ENCODE measurements around the gene TMIGD2.
"Not testable (repeated sequence)": the region's sequence is repeated elsewhere in the genome, so short reads cannot be mapped to it uniquely, and the experiment has no call there.

TMIGD2 gene

DNA sequence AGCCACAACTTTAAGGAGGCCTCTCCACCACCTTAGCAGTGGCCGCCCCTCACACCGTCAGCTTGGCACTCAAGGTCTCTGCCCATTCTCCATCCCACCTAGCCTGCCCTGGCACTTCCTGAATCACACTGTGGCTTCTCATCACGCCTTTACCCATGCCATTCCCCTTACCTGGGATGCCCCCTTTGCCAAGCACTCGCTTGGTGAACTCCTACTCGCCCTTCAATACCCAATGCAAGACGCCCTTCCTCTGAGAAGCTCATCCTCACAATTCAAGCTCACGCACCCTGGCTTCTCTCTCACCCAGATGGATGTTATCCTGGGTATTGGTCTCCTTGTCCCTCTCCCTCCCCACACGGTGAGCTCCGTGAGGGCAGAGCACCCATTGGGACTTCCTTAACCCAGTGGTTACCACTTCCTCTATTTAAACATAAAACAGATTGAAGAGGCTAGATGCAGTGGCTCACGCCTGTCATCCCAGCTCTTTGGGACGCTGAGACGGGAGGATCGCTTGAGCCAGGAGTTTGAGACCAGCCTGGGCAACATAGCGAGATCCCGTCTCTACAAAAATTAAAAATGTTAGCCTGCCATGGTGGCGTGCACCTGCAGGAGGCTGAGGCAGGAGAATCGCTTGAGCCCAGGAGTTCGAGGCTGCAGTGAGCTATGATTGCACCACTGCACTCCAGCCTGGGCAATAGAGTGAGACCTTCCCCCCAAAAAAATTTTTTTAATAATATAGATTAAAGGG is 35.8 kb downstream of the TMIGD2 start:
- DNase-seq = no peak

DNA sequence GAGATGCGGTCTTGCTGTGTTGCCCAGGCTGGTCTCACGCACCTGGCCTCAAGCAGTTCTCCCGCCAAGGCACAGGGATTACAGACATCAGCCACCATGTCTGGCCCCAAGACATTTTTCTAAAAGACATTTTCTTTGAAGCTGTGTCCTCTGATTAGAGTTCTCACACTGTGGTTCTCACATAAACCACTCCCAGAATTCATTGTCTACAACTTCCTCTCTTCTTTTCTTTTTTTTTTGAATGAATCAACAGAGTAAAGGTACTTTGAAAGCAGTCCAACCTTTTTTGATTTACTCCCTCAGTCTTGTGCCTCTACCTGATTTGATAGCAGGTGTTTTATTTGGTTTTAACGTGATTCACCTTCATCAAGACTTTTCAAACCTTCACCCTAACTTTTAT is 37.4 kb downstream of the TMIGD2 start:
- no peak for DNase-seq

DNA sequence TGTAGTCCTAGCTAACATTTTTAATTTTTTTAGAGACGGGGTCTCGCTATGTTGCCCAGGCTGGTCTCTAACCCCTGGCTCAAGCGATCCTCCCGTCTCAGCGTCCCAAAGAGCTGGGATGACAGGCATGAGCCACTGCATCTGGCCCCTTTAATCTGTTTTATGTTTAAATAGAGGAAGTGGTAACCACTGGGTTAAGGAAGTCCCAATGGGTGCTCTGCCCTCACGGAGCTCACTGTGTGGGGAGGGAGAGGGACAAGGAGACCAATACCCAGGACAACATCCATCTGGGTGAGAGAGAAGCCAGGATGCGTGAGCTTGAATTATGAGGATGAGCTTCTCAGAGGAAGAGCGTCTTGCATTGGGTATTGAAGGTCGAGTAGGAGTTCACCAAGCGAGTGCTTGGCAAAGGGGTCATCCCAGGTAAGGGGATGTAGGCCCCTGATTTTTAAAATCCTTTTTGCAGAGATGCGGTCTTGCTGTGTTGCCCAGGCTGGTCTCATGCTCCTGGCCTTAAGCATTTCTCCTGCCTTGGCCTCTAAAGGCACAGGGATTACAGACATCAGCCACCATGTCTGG is 41.5 kb downstream of the TMIGD2 start:
- DNase-seq = no peak

DNA sequence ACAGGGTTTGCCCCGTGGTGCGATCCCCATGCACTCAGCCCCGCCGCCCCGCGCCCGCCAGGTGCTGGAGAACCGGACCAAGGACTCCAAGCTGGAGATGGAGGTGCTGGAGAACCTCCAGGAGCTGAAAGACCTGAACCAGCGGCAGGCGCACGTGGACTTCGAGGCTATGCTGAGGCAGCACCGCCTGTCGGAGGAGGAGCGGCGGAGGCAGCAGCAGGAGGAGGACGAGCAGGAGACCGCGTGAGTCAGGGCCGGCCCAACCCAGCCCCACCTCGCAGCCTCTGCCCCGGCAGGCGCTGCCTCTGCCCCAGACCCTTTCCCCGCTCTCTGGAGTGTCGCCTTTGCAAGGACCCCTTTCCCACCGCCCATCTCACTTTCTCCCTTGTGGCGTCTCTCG is 44.0 kb downstream of the TMIGD2 start:
- no peak for DNase-seq

DNA sequence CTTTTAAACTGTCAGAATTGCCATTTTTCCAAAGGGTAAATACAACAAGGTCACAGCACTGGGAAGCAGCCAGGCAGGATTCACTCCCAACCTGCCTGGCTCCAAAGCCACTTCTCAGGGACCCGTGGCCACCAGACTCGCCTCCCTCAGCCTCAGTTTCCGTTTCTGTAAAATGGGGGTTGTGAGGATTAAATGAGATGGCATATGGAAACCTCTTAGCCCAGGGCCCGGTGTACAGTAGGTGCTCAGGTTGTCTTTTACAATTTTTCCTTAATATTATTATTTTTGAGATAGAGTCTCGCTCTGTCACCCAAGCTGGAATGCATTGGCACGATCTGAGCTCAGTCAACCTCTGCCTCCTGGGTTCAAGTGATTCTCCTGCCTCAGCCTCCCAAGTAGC is 45.2 kb downstream of the TMIGD2 start:
- no peak for DNase-seq

DNA sequence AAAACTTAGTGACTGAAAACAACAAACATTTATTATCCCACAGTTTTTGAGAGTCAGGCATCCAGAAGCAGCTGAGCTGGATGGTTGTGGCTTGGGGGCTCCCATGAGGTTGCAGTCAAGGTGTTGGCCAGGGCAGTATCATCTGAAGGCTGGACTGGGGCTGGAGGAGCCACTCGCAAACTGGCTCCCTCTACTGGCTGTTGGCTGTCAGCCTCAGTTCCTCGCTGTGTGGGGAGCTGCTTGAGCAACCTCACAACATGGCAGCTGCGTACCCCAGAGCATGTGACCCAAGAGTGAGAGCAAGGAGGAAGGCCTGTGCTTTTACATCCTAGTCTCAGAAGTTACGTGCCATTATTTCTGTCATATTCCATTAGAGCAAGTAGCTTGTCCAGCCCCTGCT is 45.6 kb downstream of the TMIGD2 start:
- no peak for DNase-seq

DNA sequence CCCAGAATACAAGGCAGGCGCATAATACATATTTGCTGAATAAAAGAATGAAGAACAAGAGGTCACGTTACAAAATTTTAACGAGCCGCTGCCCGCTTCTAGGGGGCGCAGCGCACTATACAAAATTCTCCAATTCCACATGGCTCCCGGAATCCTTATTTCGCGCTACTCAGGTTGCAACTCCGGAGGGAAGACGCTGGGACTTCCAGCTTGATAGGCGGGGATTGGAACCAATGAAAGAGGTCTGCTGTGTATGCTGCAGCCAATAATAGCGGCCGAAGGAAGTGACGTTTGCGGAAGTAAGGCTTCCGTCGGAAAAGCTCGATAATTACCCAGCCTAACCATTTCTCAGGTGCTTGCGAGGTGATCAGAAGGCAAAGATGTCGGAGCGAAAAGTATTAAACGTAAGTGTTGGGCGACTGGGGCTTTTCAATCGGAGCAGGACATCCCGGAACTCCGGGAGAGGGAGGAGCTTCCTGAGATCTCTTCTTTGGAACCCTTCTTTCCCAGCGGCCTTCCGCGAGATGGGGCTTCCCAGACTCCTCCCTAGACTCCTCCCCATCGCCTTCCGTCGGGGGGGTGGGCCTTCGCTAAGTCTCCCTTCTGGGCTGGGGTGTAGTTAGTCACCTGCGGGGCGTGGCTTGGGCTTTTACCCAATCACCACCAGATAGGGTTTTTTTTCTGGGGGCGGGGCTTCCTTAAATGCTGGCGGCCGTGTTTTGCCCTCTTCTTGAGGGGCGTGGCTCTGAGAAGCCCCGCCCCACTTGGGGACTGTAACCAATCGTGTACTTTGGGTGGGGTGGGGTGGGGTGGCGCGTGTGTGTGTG is 55.2 kb downstream of the TMIGD2 start, which contains the start of gene YJU2:
Gene YJU2, plus strand, starts transcription at position 314 of the 827 bp plus-strand sequence. Its CDS starts 67 bp downstream, at position 381.
- peak; percentile 98 for DNase-seq

DNA sequence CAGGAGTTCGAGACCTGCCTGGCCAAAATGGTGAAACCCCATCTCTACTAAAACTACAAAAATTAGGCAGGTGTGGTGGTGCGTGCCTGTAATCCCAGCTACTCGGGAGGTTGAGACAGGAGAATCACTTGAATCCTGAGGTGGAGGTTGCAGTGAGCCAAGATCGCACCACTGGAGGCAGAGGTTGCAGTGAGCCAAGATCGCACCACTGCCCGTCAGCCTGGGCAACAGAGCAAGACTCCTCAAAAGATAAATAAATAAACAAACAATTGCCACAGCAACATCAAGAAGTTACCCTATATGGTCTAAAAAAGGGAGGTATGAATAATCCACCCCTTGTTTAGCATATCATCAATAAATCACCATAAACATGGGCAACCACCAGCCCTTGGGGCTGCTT is 56.3 kb downstream of the TMIGD2 start:
- not testable (repeated sequence) for DNase-seq

All from NCI-H2107 (cell line).